K562 (cell line): ENCODE data around the gene PSRC1. TPM values are rescaled to one million over a fixed set of nuclear protein-coding genes. Genes with fewer than 3 reads are reported as not detected.

Source experiments
- AFF1 ChIP-seq, 2 experiments: fragments of 450-650 bp; IDR thresholded peaks; 2 replicates each; pipeline ENCODE4 v1.6.1; 2018; ENCODE audit warnings: mild to moderate bottlenecking in 2 of 2, low read depth in 1 of 2; ENCODE audit not compliant: partially characterized antibody in 2 of 2
- E2F1 ChIP-seq: sonication (generic); formaldehyde crosslinking; IDR thresholded peaks from 2 replicates; pipeline ENCODE4 v1.8.1; 2023; ENCODE audit warnings: mild to moderate bottlenecking, missing genetic modification reagents, moderate library complexity
- HDAC6 ChIP-seq: IDR thresholded peaks from 2 replicates; pipeline ENCODE4 v1.6.1; 2012; ENCODE audit warnings: low read depth, mild to moderate bottlenecking, control low read depth, inconsistent platforms, low read length, moderate library complexity
- HINFP ChIP-seq: fragments of 450-650 bp; conservative IDR thresholded peaks from 2 replicates; pipeline ENCODE4 v1.6.1; 2016; ENCODE audit warnings: missing genetic modification characterization, low read depth, mild to moderate bottlenecking, control low read depth, missing compliant biosample characterization
- HIVEP1 ChIP-seq: fragments of 250-450 bp; sonication (Bioruptor Pico); IDR thresholded peaks from 2 replicates; pipeline ENCODE4 v1.4.0; 2020; ENCODE audit warnings: mild to moderate bottlenecking
- MEIS2 ChIP-seq: fragments of 450-650 bp; IDR thresholded peaks from 2 replicates; pipeline ENCODE4 v1.6.1; 2014; ENCODE audit warnings: mild to moderate bottlenecking; ENCODE audit not compliant: partially characterized antibody
- TAF1 ChIP-seq: IDR thresholded peaks from 2 replicates; pipeline ENCODE4 v1.6.1; 2011; ENCODE audit warnings: mild to moderate bottlenecking, low read length, moderate library complexity; ENCODE audit not compliant: insufficient read depth, control insufficient read depth, severe bottlenecking; ENCODE audit errors: extremely low read depth
- TOE1 ChIP-seq, 2 experiments: fragments of 450-650 bp in 1 of 2; sonication (generic) in 1 of 2; formaldehyde crosslinking in 1 of 2; IDR thresholded peaks; 2 replicates each; pipeline versions ENCODE4 v1.7.1 to v1.8.0; 2016 to 2022; ENCODE audit warnings: borderline replicate concordance in 2 of 2, mild to moderate bottlenecking in 2 of 2, antibody characterized with exemption in 1 of 2, inconsistent platforms in 1 of 2, low read depth in 1 of 2, missing genetic modification reagents in 1 of 2, moderate library complexity in 1 of 2
- ZBTB11 ChIP-seq, 3 experiments: fragments of 200-800 bp in 1 of 3; fragments of 250-450 bp in 1 of 3; fragments of 450-650 bp in 1 of 3; sonication (Bioruptor Pico) in 1 of 3; sonication (Bioruptor generic) in 1 of 3; formaldehyde crosslinking in 1 of 3; IDR thresholded peaks; 2 replicates each; pipeline versions ENCODE4 v1.6.1 to v1.8.0; 2016 to 2022; ENCODE audit warnings: mild to moderate bottlenecking in 2 of 3, missing genetic modification characterization in 2 of 3, missing compliant biosample characterization in 1 of 3, moderate library complexity in 1 of 3
- polyA plus RNA-seq, 8 experiments: library from polyadenylated mRNA; depleted of rRNA in 4 of 8; stranded (reverse) in 5 of 8; unstranded in 3 of 8; fragments of >200 nt; fragmentation: Nextera tagmentation in 2 of 8; fragmentation: Illumina TruSeq in 1 of 8; extraction: Ambion mirVana in 2 of 8; extraction: Trizol in 1 of 8; gene quantifications; 2 replicates each; pipeline versions ENCODE4 v1.2.1 to v1.2.3, GENCODE V29; 2011 to 2014; ENCODE audit warnings: inconsistent platforms in 1 of 8, missing spikeins in 1 of 8
- total RNA-seq, 7 experiments: library from RNA; depleted of rRNA in 6 of 7; stranded (reverse); fragments of >200 nt in 6 of 7; fragmentation: Illumina TruSeq in 2 of 7; extraction: Trizol in 2 of 7; gene quantifications; 2 replicates each; pipeline versions ENCODE4 v1.2.1 to v1.2.3, GENCODE V29; 2011 to 2021; ENCODE audit warnings: low replicate concordance in 1 of 7

Gene PSRC1
- total and polyA plus RNA-seq, 9 of the 15 experiments (the other 6 are each of a cell fraction or from before 2014, with no cell fraction given): 6.5 to 65.2 (median 39.3) TPM

GRCh38 chr1:109290998-109291397 is 8.1 kb upstream of the PSRC1 start (continued):
- TF ChIP-seq ZBTB11 (CRISPR knock-in tag; IDR thresholded peaks at IDR 0.05): no peak
- TF ChIP-seq TOE1 (IDR thresholded peaks at IDR 0.05; ENCODE audit: borderline replicate concordance): peak; percentile 93
- no peak for TF ChIP-seq TOE1 (CRISPR knock-in tag; IDR thresholded peaks at IDR 0.05; ENCODE audit: borderline replicate concordance, low read depth)
- no peak for TF ChIP-seq HIVEP1
- no peak for TF ChIP-seq E2F1 (CRISPR knock-in tag)
- TF ChIP-seq HDAC6: no peak
- no peak for TF ChIP-seq AFF1 (IDR thresholded peaks at IDR 0.05; ENCODE audit: low read depth in 1 of 2, partially characterized antibody in 2 of 2)
- no peak for TF ChIP-seq HINFP (tag)
- TF ChIP-seq MEIS2: no peak
- TF ChIP-seq TAF1: no peak
